Transverse colon (tissue), 4 donors: Measurements from ENCODE around the gene HPCAL1. TPM values are rescaled to one million over a fixed set of nuclear protein-coding genes. Genes with fewer than 3 reads are reported as not detected.

Experiments
- DNase-seq: peaks from one replicate; pipeline ENCODE4 v3.0.0-alpha.2; 2019
- H3K27ac ChIP-seq, 4 donors: fragments of 200-600 bp; sonication (generic); 2 replicates each; pipeline ENCODE4 v1.5.1; 2016 to 2018; ENCODE audit warnings: inconsistent platforms in 4 of 4
- H3K27me3 ChIP-seq: fragments of 200-600 bp; sonication (generic); 2 replicates; pipeline ENCODE4 v1.5.1; 2017; ENCODE audit warnings: inconsistent platforms
- H3K36me3 ChIP-seq, 4 donors: fragments of 200-600 bp; sonication (generic); 2 replicates each; pipeline ENCODE4 v1.5.1; 2017 to 2019; ENCODE audit warnings: inconsistent platforms in 4 of 4
- H3K4me1 ChIP-seq, 4 donors: fragments of 200-600 bp; sonication (generic); 2 replicates each; pipeline ENCODE4 v1.5.1; 2017 to 2020; ENCODE audit warnings: inconsistent platforms in 4 of 4
- H3K4me3 ChIP-seq, 4 donors: fragments of 200-600 bp; sonication (generic); 1 replicate in 1 of 4; 2 replicates in 3 of 4; pipeline versions ENCODE4 v1.5.1 to v1.6.1; 2017 to 2019; ENCODE audit warnings: inconsistent platforms in 4 of 4
- H3K9me3 ChIP-seq, 2 donors: fragments of 200-600 bp; sonication (generic); 2 replicates each; pipeline ENCODE4 v1.5.1; 2017 to 2019; ENCODE audit warnings: inconsistent platforms in 2 of 2
- CTCF ChIP-seq, 5 experiments: fragments of 200-600 bp in 3 of 5; fragments of 450-650 bp in 2 of 5; sonication (generic) in 3 of 5; IDR thresholded peaks; 1 replicate in 2 of 5; 2 replicates in 3 of 5; pipeline ENCODE4 v1.5.1; 2016 to 2017; ENCODE audit warnings: antibody characterized with exemption in 5 of 5, inconsistent platforms in 3 of 5, mild to moderate bottlenecking in 2 of 5, moderate library complexity in 1 of 5
- EP300 ChIP-seq: sonication (generic); formaldehyde crosslinking; IDR thresholded peaks from one replicate; pipeline ENCODE4 v1.6.1; 2017; ENCODE audit warnings: antibody characterized with exemption, low read depth
- POLR2A ChIP-seq: fragments of 450-650 bp; IDR thresholded peaks from one replicate; pipeline ENCODE4 v1.6.1; 2016; ENCODE audit warnings: antibody characterized with exemption, mild to moderate bottlenecking, moderate library complexity
- POLR2AphosphoS5 ChIP-seq, 3 donors: sonication (generic); formaldehyde crosslinking; IDR thresholded peaks; one replicate each; pipeline ENCODE4 v1.6.1; 2016; ENCODE audit warnings: antibody characterized with exemption in 3 of 3
- WGBS, 2 donors: methylation state at CpG; one replicate each; pipeline ENCODE4 v1.1.5; 2018; ENCODE audit warnings: low coverage in 1 of 2; 5-methylcytosine and 5-hydroxymethylcytosine counted together
- in situ Hi-C, 4 donors: fragments of 200-750 bp; cut with MboI; loops; one replicate each; pipeline versions ENCODE4 v1.15.0 to v1.15.1; 2017; ENCODE audit warnings: low sequenced_read_pairs in 3 of 4, low pct_ligation_motif_present in 1 of 4, low pct_unique_long_range_greater_than_20kb in 1 of 4
- intact Hi-C: fragments of 100-400 bp; cut with DNase I; formaldehyde crosslinking; loops from one replicate; pipeline ENCODE4 v1.15.1; 2023; ENCODE audit warnings: low total_unique reads
- total RNA-seq, 4 donors: library from RNA; depleted of rRNA; stranded (reverse); fragments of >200 nt; gene quantifications; one replicate each; pipeline ENCODE4 v1.1.0, GENCODE V29; 2016

HPCAL1 gene
- total RNA-seq, 4 donors from 2014 or later, result 88.9 to 221 (median 129) TPM

DNA sequence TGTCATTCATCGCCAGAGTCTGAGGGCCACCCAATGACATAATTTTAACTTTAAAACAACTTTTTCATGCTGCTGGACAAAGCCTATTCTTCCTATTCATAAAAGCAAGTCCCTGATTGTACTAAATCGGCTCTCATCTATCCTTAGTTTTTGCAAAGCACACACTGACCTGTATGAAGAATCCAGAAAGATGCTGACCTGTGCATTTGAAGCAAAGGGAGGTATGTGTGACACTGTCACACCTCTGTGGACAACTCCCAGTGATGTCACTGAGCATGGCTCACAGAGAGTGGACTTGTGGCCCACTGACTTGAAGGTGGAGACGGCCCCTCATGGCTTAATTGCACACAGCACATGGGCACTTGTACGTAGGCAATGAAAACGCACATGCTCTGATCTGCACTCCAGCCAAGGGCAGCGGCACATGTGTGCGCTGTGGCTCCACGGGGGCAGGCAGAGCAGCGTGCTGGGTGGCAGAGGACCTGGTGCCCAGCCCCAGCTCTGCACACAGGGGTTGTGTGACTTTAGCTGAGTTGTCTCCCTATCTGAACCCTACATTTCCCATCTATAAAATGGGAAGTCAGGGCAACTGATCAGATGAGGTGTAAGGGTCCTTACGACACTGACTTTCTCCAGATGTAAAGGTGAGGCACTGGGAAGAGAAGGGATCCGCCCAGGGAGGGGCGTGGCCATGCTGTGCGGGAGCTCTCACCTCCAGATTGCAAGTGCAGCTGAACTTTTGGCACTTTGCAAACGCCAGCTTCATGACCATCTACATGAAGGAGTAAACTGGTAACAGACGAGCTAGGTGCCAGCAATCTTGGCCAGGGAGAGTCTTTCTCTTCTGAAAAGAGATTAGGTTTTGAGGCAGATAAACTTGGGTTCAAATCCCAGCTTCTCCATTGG lies 159.7 kb downstream of the HPCAL1 start:
- no peak for DNase-seq
- H3K4me1 ChIP-seq, result peaks cover 0 to 11% (median 5%) of the 10 kb centered on the region in 4 donors
- no peaks in the 10 kb centered on the region for H3K27me3 ChIP-seq
- H3K4me3 ChIP-seq, result no peak overlapping the region
- intact Hi-C loops (no loop called here), in situ Hi-C loops (loop anchor here in 1 of 4 donors (25.0 kb wide), 1 partner anchor 175 kb away; no protein-coding TSS in a partner anchor)
- 59 to 100% methylated on average over 2 to 14 of the region's 15 CpGs for WGBS, 2 donors
- H3K27ac ChIP-seq, result no peak overlapping the region
- H3K9me3 ChIP-seq, result no peaks in the 10 kb centered on the region
- TF ChIP-seq EP300 (no peak), POLR2A (no peak), POLR2AphosphoS5 (IDR thresholded peaks at IDR 0.05) (no peak), CTCF (IDR thresholded peaks at IDR 0.05) (no peak)
- H3K36me3 ChIP-seq, result no peaks in the 10 kb centered on the region

DNA sequence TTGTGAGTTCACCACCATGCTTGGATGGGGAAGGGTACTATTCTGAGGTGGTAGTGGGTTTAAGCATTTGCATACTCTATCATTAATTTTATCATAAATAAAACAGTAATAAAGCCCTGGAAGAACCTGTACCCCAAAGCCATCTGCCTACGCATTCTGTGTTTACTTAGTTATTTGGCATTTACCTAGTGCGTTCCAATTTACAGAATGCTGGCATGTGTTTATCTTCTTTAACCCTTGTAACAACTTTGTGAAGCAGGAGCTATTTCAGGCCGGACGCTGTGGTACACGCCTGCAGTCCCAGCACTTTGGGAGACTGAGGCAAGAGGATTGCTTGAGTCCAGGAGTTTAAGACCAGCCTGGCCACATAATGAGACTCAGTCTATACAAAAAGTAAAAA lies 163.2 kb downstream of the HPCAL1 start:
- Histone ChIP-seq H3K36me3 (no peaks in the 10 kb centered on the region), H3K27me3 (no peaks in the 10 kb centered on the region), H3K27ac (no peak overlapping the region), H3K4me3 (no peak overlapping the region), H3K9me3 (no peaks in the 10 kb centered on the region), H3K4me1 (no peaks in the 10 kb centered on the region)
- whole genome bisulfite sequencing, 2 donors, result 66 to 71% methylated on average over 2 to 5 of the region's 5 CpGs
- TF ChIP-seq POLR2A (no peak), CTCF (IDR thresholded peaks at IDR 0.05) (no peak), POLR2AphosphoS5 (IDR thresholded peaks at IDR 0.05) (no peak), EP300 (no peak)
- DNase-seq, result no peak
- intact Hi-C loops, result no loop called here
- in situ Hi-C loops, result loop anchor here in 1 of 4 donors (25.0 kb wide), 1 partner anchor 171 kb away; no protein-coding TSS in a partner anchor

GRCh38 chr2:10466801-10467200 lies 164.1 kb downstream of the HPCAL1 start:
- TF ChIP-seq EP300 (no peak), POLR2AphosphoS5 (IDR thresholded peaks at IDR 0.05) (no peak), POLR2A (no peak), CTCF (IDR thresholded peaks at IDR 0.05) (no peak)
- H3K36me3 ChIP-seq, result no peaks in the 10 kb centered on the region
- intact Hi-C loops, result no loop called here
- 91% methylated on average over 11 of the region's 11 CpGs; no CpG with 5 or more reads in 1 of the 2 donors for WGBS, 2 donors
- H3K4me3 ChIP-seq, result no peak overlapping the region
- no peaks in the 10 kb centered on the region for H3K9me3 ChIP-seq
- H3K27ac ChIP-seq, result no peak overlapping the region
- in situ Hi-C loops, result loop anchor here in 1 of 4 donors (25.0 kb wide), 1 partner anchor 170 kb away; no protein-coding TSS in a partner anchor
- no peaks in the 10 kb centered on the region for H3K27me3 ChIP-seq
- H3K4me1 ChIP-seq, result no peaks in the 10 kb centered on the region
- no peak for DNase-seq

- H3K9me3 ChIP-seq, result no peaks in the 10 kb centered on the region
- H3K4me1 ChIP-seq, result no peaks in the 10 kb centered on the region
- H3K27ac ChIP-seq, result no peak overlapping the region
- H3K4me3 ChIP-seq, result no peak overlapping the region
- H3K27me3 ChIP-seq, result no peaks in the 10 kb centered on the region
- 77 to 95% methylated on average over 3 to 15 of the region's 15 CpGs for WGBS, 2 donors
- DNase-seq, result no peak
- in situ Hi-C loops (loop anchor here in 1 of 4 donors (25.0 kb wide), 1 partner anchor 170 kb away; no protein-coding TSS in a partner anchor), intact Hi-C loops (no loop called here)
- TF ChIP-seq POLR2AphosphoS5 (IDR thresholded peaks at IDR 0.05), result no peak
- H3K36me3 ChIP-seq, result no peaks in the 10 kb centered on the region
Observed at GRCh38 chr2:10467401-10467800, 164.7 kb downstream of the HPCAL1 start.
